ENCODE data around the gene ZNF688. TPM values are rescaled to one million over a fixed set of nuclear protein-coding genes. Genes with fewer than 3 reads are reported as not detected.
A peak's percentile ranks its signal among the peaks of the same experiment; 100 is the strongest.

The ZNF688 gene
- total RNA-seq, 2 donors from 2014 or later = 14.5 TPM

GRCh38 chr16:30558789-30559377, 12.6 kb downstream of the ZNF688 start:
- DNase-seq (no peak), ATAC-seq (replicated peaks in 1 of 2) (no peak)
- peak overlapping the region; percentile 90 to 94 for H3K4me3 Mint-ChIP-seq
- no peaks in the 10 kb centered on the region for H3K27me3 Mint-ChIP-seq (ENCODE audit: low read depth)
- peaks cover 0 to 10% of the 10 kb centered on the region in 2 donors for H3K36me3 Mint-ChIP-seq (ENCODE audit: insufficient read depth in 2 of 2)
- peaks cover 57% of the 10 kb centered on the region for H3K4me1 Mint-ChIP-seq (ENCODE audit: low read depth)
- H3K9me3 Mint-ChIP-seq = no peaks in the 10 kb centered on the region
- H3K27ac Mint-ChIP-seq = peak overlapping the region; percentile 85

- H3K4me1 Mint-ChIP-seq (ENCODE audit: low read depth) = peaks cover 64% of the 10 kb centered on the region
- H3K27me3 Mint-ChIP-seq (ENCODE audit: low read depth) = no peaks in the 10 kb centered on the region
- peak within 1 kb of the TSS; percentile 90 to 94 for H3K4me3 Mint-ChIP-seq
- ATAC-seq (replicated peaks in 1 of 2) (peak; percentile 95), DNase-seq (peak; percentile 97 to 98)
- peaks cover 0 to 10% of the 10 kb centered on the region in 2 donors for H3K36me3 Mint-ChIP-seq (ENCODE audit: insufficient read depth in 2 of 2)
- no peaks in the 10 kb centered on the region for H3K9me3 Mint-ChIP-seq
- peak within 1 kb of the TSS; percentile 93 for H3K27ac Mint-ChIP-seq
Observed at GRCh38 chr16:30557957-30558788, 13.3 kb downstream of the ZNF688 start, which contains the start of gene ZNF764. TSS of gene ZNF764 (minus strand) at chr16:30558374. CDS start at chr16:30558182, 192 bp downstream.

GRCh38 chr16:30557707-30557956, 13.9 kb downstream of the ZNF688 start:
- H3K27ac Mint-ChIP-seq = peak overlapping the region; percentile 93
- no peaks in the 10 kb centered on the region for H3K27me3 Mint-ChIP-seq (ENCODE audit: low read depth)
- peaks cover 69% of the 10 kb centered on the region for H3K4me1 Mint-ChIP-seq (ENCODE audit: low read depth)
- ATAC-seq (replicated peaks in 1 of 2) (no peak), DNase-seq (no peak)
- peak overlapping the region; percentile 90 to 94 for H3K4me3 Mint-ChIP-seq
- peaks cover 0 to 10% of the 10 kb centered on the region in 2 donors for H3K36me3 Mint-ChIP-seq (ENCODE audit: insufficient read depth in 2 of 2)
- no peaks in the 10 kb centered on the region for H3K9me3 Mint-ChIP-seq

GRCh38 chr16:30556125-30556473, 15.4 kb downstream of the ZNF688 start:
- peaks cover 3 to 10% of the 10 kb centered on the region in 2 donors for H3K36me3 Mint-ChIP-seq (ENCODE audit: insufficient read depth in 2 of 2)

GRCh38 chr16:30555315-30556124, 16.0 kb downstream of the ZNF688 start:
- ATAC-seq (replicated peaks in 1 of 2) (no peak), DNase-seq (no peak)
- H3K9me3 Mint-ChIP-seq = no peaks in the 10 kb centered on the region
- H3K27ac Mint-ChIP-seq = peak overlapping the region; percentile 68
- H3K4me1 Mint-ChIP-seq (ENCODE audit: low read depth) = peaks cover 76% of the 10 kb centered on the region
- peaks cover 3 to 10% of the 10 kb centered on the region in 2 donors for H3K36me3 Mint-ChIP-seq (ENCODE audit: insufficient read depth in 2 of 2)
- no peaks in the 10 kb centered on the region for H3K27me3 Mint-ChIP-seq (ENCODE audit: low read depth)
- H3K4me3 Mint-ChIP-seq = peak overlapping the region; percentile 77 to 94

More at GRCh38 chr16:30556125-30556473, 15.4 kb downstream of the ZNF688 start:
- Mint-ChIP-seq H3K9me3 (no peaks in the 10 kb centered on the region), H3K4me1 (ENCODE audit: low read depth) (peaks cover 77% of the 10 kb centered on the region), H3K27ac (peak overlapping the region; percentile 68), H3K4me3 (peak overlapping the region; percentile 77 to 94), H3K27me3 (ENCODE audit: low read depth) (no peaks in the 10 kb centered on the region)
- ATAC-seq (replicated peaks in 1 of 2) (no peak), DNase-seq (no peak)

GRCh38 chr16:30554557-30555314, 16.8 kb downstream of the ZNF688 start:
- H3K9me3 Mint-ChIP-seq = no peaks in the 10 kb centered on the region
- H3K27ac Mint-ChIP-seq = no peak overlapping the region
- H3K4me3 Mint-ChIP-seq = no peak overlapping the region
- no peak for ATAC-seq (replicated peaks in 1 of 2)
- no peak for DNase-seq
- H3K27me3 Mint-ChIP-seq (ENCODE audit: low read depth) = no peaks in the 10 kb centered on the region
- H3K4me1 Mint-ChIP-seq (ENCODE audit: low read depth) = peaks cover 69% of the 10 kb centered on the region
- peaks cover 3 to 10% of the 10 kb centered on the region in 2 donors for H3K36me3 Mint-ChIP-seq (ENCODE audit: insufficient read depth in 2 of 2)

- no peak for ATAC-seq (replicated peaks in 1 of 2)
- H3K4me3 Mint-ChIP-seq = peak overlapping the region in 1 of 2 donors; percentile 6
Observed at GRCh38 chr16:30553393-30553899, 18.1 kb downstream of the ZNF688 start.

GRCh38 chr16:30552956-30553355, 18.6 kb downstream of the ZNF688 start:
- Mint-ChIP-seq H3K4me1 (ENCODE audit: low read depth) (peaks cover 60% of the 10 kb centered on the region), H3K27me3 (ENCODE audit: low read depth) (no peaks in the 10 kb centered on the region), H3K27ac (peak overlapping the region; percentile 88), H3K9me3 (no peaks in the 10 kb centered on the region), H3K36me3 (ENCODE audit: insufficient read depth in 2 of 2) (peaks cover 3 to 7% of the 10 kb centered on the region in 2 donors), H3K4me3 (peak overlapping the region in 1 of 2 donors; percentile 62)
- DNase-seq (no peak), ATAC-seq (replicated peaks in 1 of 2) (no peak)

More at GRCh38 chr16:30553393-30553899, 18.1 kb downstream of the ZNF688 start:
- no peak for DNase-seq
- Mint-ChIP-seq H3K27ac (peak overlapping the region; percentile 57), H3K9me3 (no peaks in the 10 kb centered on the region), H3K27me3 (ENCODE audit: low read depth) (no peaks in the 10 kb centered on the region), H3K4me1 (ENCODE audit: low read depth) (peaks cover 61% of the 10 kb centered on the region), H3K36me3 (ENCODE audit: insufficient read depth in 2 of 2) (peaks cover 3 to 7% of the 10 kb centered on the region in 2 donors)

- H3K27me3 Mint-ChIP-seq (ENCODE audit: low read depth) = no peaks in the 10 kb centered on the region
- peaks cover 3 to 5% of the 10 kb centered on the region in 2 donors for H3K36me3 Mint-ChIP-seq (ENCODE audit: insufficient read depth in 2 of 2)
- ATAC-seq (replicated peaks in 1 of 2) (peak; percentile 82 to 88), DNase-seq (peak; percentile 40 to 53)
- H3K4me3 Mint-ChIP-seq = peak overlapping the region; percentile 74 to 81
- peaks cover 54% of the 10 kb centered on the region for H3K4me1 Mint-ChIP-seq (ENCODE audit: low read depth)
- H3K27ac Mint-ChIP-seq = peak overlapping the region; percentile 88
- no peaks in the 10 kb centered on the region for H3K9me3 Mint-ChIP-seq
Observed at GRCh38 chr16:30551781-30552180, 19.7 kb downstream of the ZNF688 start.

- Mint-ChIP-seq H3K36me3 (ENCODE audit: insufficient read depth in 2 of 2) (peaks cover 0 to 3% of the 10 kb centered on the region in 2 donors), H3K4me1 (ENCODE audit: low read depth) (peaks cover 32% of the 10 kb centered on the region), H3K4me3 (no peak overlapping the region), H3K27ac (no peak overlapping the region), H3K27me3 (ENCODE audit: low read depth) (no peaks in the 10 kb centered on the region), H3K9me3 (no peaks in the 10 kb centered on the region)
- no peak for ATAC-seq (replicated peaks in 1 of 2)
- DNase-seq = no peak
Observed at GRCh38 chr16:30548416-30549253, 22.9 kb downstream of the ZNF688 start.

GRCh38 chr16:30546115-30546514, 25.4 kb downstream of the ZNF688 start:
- no peaks in the 10 kb centered on the region for H3K9me3 Mint-ChIP-seq
- H3K27ac Mint-ChIP-seq = no peak overlapping the region
- ATAC-seq (replicated peaks in 1 of 2) (no peak), DNase-seq (no peak)
- H3K4me1 Mint-ChIP-seq (ENCODE audit: low read depth) = peaks cover 7% of the 10 kb centered on the region
- no peaks in the 10 kb centered on the region for H3K36me3 Mint-ChIP-seq (ENCODE audit: insufficient read depth in 2 of 2)
- H3K27me3 Mint-ChIP-seq (ENCODE audit: low read depth) = no peaks in the 10 kb centered on the region
- no peak overlapping the region for H3K4me3 Mint-ChIP-seq

GRCh38 chr16:30543067-30543466, 28.4 kb downstream of the ZNF688 start:
- H3K27me3 Mint-ChIP-seq (ENCODE audit: low read depth) = no peaks in the 10 kb centered on the region
- no peaks in the 10 kb centered on the region for H3K9me3 Mint-ChIP-seq
- ATAC-seq (replicated peaks in 1 of 2) = no peak
- H3K4me1 Mint-ChIP-seq (ENCODE audit: low read depth) = peaks cover 11% of the 10 kb centered on the region
- peaks cover 0 to 2% of the 10 kb centered on the region in 2 donors for H3K36me3 Mint-ChIP-seq (ENCODE audit: insufficient read depth in 2 of 2)
- DNase-seq = no peak
- no peak overlapping the region for H3K27ac Mint-ChIP-seq
- no peak overlapping the region for H3K4me3 Mint-ChIP-seq
